ENCODE data around the gene GLB1L2. TPM values are rescaled to one million over a fixed set of nuclear protein-coding genes. Genes with fewer than 3 reads are reported as not detected.

Gene GLB1L2
- total and polyA plus RNA-seq, 2 donors (not counting 1 experiment from before 2014, with no cell fraction given): under 0.01 to 0.11 TPM

GRCh38 chr11:134401825-134402809 lies 70.3 kb downstream of the GLB1L2 start:
- Histone ChIP-seq H3K4me3 (replicated peaks in 1 of 4; ENCODE audit: control extremely low read depth in 1 of 4, insufficient read depth in 1 of 4, low read depth in 3 of 4, low read length in 4 of 4) (no peak overlapping the region), H3K27ac (ENCODE audit: insufficient read depth, low read length) (no peak overlapping the region), H3K79me2 (ENCODE audit: control insufficient read depth, insufficient read depth, low read length) (no peaks in the 10 kb centered on the region), H2AFZ (ENCODE audit: low read length) (no peak overlapping the region), H3K4me1 (ENCODE audit: control insufficient read depth, extremely low read depth, insufficient read depth, low read length) (no peaks in the 10 kb centered on the region), H3K4me2 (ENCODE audit: extremely low read depth, insufficient read depth, low read length) (no peak overlapping the region), H3K36me3 (ENCODE audit: control insufficient read depth, insufficient read depth, low read length) (no peaks in the 10 kb centered on the region), H3K27me3 (ENCODE audit: control insufficient read depth, insufficient read depth, low read length) (no peaks in the 10 kb centered on the region), H3K9me3 (ENCODE audit: control insufficient read depth, insufficient read depth, low read depth, low read length) (no peaks in the 10 kb centered on the region), H3K9ac (ENCODE audit: insufficient read depth, low read length) (no peak overlapping the region), H4K20me1 (ENCODE audit: control insufficient read depth, extremely low read depth, insufficient read depth, low read length) (no peaks in the 10 kb centered on the region)
- DNase-seq (ENCODE audit: low read depth in 2 of 2): no peak
- TF ChIP-seq CTCF (conservative IDR thresholded peaks at IDR 0.05 in 1 of 2, IDR thresholded peaks at IDR 0.05 in 1 of 2; ENCODE audit: low read depth in 1 of 2, low read length in 2 of 2) (no peak), EZH2 (IDR thresholded peaks at IDR 0.05; ENCODE audit: low read length, missing control alignments) (no peak)

GRCh38 chr11:134402910-134403309 lies 71.1 kb downstream of the GLB1L2 start:
- Histone ChIP-seq H3K27me3 (ENCODE audit: control insufficient read depth, insufficient read depth, low read length) (no peaks in the 10 kb centered on the region), H3K4me2 (ENCODE audit: extremely low read depth, insufficient read depth, low read length) (no peak overlapping the region), H3K4me1 (ENCODE audit: control insufficient read depth, extremely low read depth, insufficient read depth, low read length) (no peaks in the 10 kb centered on the region), H2AFZ (ENCODE audit: low read length) (no peak overlapping the region), H3K9me3 (ENCODE audit: control insufficient read depth, insufficient read depth, low read depth, low read length) (no peaks in the 10 kb centered on the region), H3K9ac (ENCODE audit: insufficient read depth, low read length) (no peak overlapping the region), H3K36me3 (ENCODE audit: control insufficient read depth, insufficient read depth, low read length) (no peaks in the 10 kb centered on the region), H4K20me1 (ENCODE audit: control insufficient read depth, extremely low read depth, insufficient read depth, low read length) (no peaks in the 10 kb centered on the region), H3K4me3 (replicated peaks in 1 of 4; ENCODE audit: control extremely low read depth in 1 of 4, insufficient read depth in 1 of 4, low read depth in 3 of 4, low read length in 4 of 4) (no peak overlapping the region), H3K79me2 (ENCODE audit: control insufficient read depth, insufficient read depth, low read length) (no peaks in the 10 kb centered on the region), H3K27ac (ENCODE audit: insufficient read depth, low read length) (no peak overlapping the region)
- TF ChIP-seq EZH2 (IDR thresholded peaks at IDR 0.05; ENCODE audit: low read length, missing control alignments) (no peak), CTCF (conservative IDR thresholded peaks at IDR 0.05 in 1 of 2, IDR thresholded peaks at IDR 0.05 in 1 of 2; ENCODE audit: low read depth in 1 of 2, low read length in 2 of 2) (no peak)
- DNase-seq (ENCODE audit: low read depth in 2 of 2): no peak

GRCh38 chr11:134404575-134405341 lies 73.0 kb downstream of the GLB1L2 start:
- Histone ChIP-seq H2AFZ (ENCODE audit: low read length) (no peak overlapping the region), H3K4me2 (ENCODE audit: extremely low read depth, insufficient read depth, low read length) (no peak overlapping the region), H3K27ac (ENCODE audit: insufficient read depth, low read length) (no peak overlapping the region), H3K36me3 (ENCODE audit: control insufficient read depth, insufficient read depth, low read length) (no peaks in the 10 kb centered on the region), H3K79me2 (ENCODE audit: control insufficient read depth, insufficient read depth, low read length) (no peaks in the 10 kb centered on the region), H3K4me1 (ENCODE audit: control insufficient read depth, extremely low read depth, insufficient read depth, low read length) (no peaks in the 10 kb centered on the region), H4K20me1 (ENCODE audit: control insufficient read depth, extremely low read depth, insufficient read depth, low read length) (no peaks in the 10 kb centered on the region), H3K9me3 (ENCODE audit: control insufficient read depth, insufficient read depth, low read depth, low read length) (no peaks in the 10 kb centered on the region), H3K4me3 (replicated peaks in 1 of 4; ENCODE audit: control extremely low read depth in 1 of 4, insufficient read depth in 1 of 4, low read depth in 3 of 4, low read length in 4 of 4) (no peak overlapping the region), H3K27me3 (ENCODE audit: control insufficient read depth, insufficient read depth, low read length) (no peaks in the 10 kb centered on the region), H3K9ac (ENCODE audit: insufficient read depth, low read length) (no peak overlapping the region)
- no peak for DNase-seq (ENCODE audit: low read depth in 2 of 2)
- no peak for TF ChIP-seq CTCF (conservative IDR thresholded peaks at IDR 0.05 in 1 of 2, IDR thresholded peaks at IDR 0.05 in 1 of 2; ENCODE audit: low read depth in 1 of 2, low read length in 2 of 2)
- no peak for TF ChIP-seq EZH2 (IDR thresholded peaks at IDR 0.05; ENCODE audit: low read length, missing control alignments)
